Renal pelvis (tissue), 4 donors: ENCODE measurements around the gene TMEM244. TPM values are rescaled to one million over a fixed set of nuclear protein-coding genes. Genes with fewer than 3 reads are reported as not detected.
"Not testable (repeated sequence)": the region's sequence is repeated elsewhere in the genome, so short reads cannot be mapped to it uniquely, and the experiment has no call there.

ENCODE experiments used
- DNase-seq: peaks from one replicate; pipeline ENCODE4 v3.0.0-alpha.2; 2013
- polyA plus RNA-seq, 3 donors: library from polyadenylated mRNA; unstranded; fragments of 120-200 nt; gene quantifications; one replicate each; pipeline ENCODE4 v1.2.1, GENCODE V29; 2013; ENCODE audit not compliant: insufficient read length in 3 of 3

The TMEM244 gene
- polyA plus RNA-seq, 3 donors: not detected

GRCh38 chr6:129812145-129812777 is 48.9 kb downstream of the TMEM244 start:
- no peak for DNase-seq

- DNase-seq: not testable (repeated sequence)
These were observed 54.0 kb downstream of the TMEM244 start for GRCh38 chr6:129807141-129807540.

- not testable (repeated sequence) for DNase-seq
These were observed 58.2 kb downstream of the TMEM244 start for GRCh38 chr6:129802920-129803319.

DNA sequence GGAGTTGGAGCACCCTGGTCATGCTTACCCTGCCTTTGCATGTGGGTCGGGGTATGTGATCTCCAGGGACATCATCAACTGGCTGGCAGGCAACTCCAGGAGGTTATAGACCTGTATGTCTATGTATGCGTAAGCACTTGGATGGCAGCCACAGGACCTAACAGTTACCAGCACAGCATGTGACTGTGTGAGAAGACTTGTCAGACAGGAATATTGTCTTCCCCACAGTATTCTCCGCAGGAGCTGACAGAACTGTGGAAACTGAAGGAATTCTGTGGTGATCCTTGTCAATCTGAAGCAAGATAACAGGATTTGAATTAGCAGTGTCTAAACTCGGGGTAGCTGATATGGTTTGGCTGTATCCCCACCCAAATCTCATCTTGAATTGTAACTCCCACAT is 59.2 kb downstream of the TMEM244 start:
- no peak for DNase-seq

- no peak for DNase-seq
These were observed 65.9 kb downstream of the TMEM244 start for GRCh38 chr6:129795261-129795660.

GRCh38 chr6:129793447-129793846 is 67.7 kb downstream of the TMEM244 start:
- DNase-seq: no peak

GRCh38 chr6:129792049-129792448 is 69.1 kb downstream of the TMEM244 start:
- no peak for DNase-seq

GRCh38 chr6:129790785-129791184 is 70.3 kb downstream of the TMEM244 start:
- DNase-seq: no peak

DNA sequence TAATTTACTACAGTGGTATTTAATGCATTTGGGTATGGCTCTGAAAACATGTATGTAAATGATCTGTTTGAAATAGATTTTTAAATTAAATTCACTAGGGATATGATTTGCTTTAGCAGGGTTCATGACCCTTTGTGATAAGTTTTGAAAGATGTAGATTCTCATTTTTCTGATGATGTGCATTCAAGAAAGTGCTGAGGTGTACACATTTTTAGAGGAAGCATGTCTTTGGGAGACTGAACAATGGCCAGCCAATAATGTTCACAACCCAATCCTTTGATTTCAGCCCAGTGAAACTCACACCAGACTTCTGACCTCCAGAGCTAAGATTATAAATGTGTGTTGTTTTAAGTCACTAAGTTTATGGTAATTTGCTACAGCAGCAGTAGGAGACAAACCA is 71.1 kb downstream of the TMEM244 start:
- DNase-seq: no peak

DNA sequence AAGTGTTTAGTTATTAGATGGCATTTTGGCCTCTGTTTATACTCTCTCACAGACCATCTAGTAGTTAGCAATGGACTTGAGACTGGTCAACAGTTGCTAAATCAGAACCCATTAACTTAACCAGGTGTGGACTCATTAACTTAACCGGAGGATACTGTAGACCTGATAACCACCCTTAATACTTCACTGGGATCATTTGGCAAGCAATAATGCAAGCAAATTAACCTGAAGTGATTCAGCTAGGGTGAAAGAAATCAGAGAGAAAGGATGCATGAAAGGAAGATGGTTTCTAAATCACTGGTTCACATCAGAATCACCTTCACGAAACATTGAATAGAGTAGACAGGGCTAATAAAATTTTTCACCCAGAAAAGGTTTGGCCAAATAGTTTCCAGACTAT is 73.3 kb downstream of the TMEM244 start:
- DNase-seq: no peak

DNA sequence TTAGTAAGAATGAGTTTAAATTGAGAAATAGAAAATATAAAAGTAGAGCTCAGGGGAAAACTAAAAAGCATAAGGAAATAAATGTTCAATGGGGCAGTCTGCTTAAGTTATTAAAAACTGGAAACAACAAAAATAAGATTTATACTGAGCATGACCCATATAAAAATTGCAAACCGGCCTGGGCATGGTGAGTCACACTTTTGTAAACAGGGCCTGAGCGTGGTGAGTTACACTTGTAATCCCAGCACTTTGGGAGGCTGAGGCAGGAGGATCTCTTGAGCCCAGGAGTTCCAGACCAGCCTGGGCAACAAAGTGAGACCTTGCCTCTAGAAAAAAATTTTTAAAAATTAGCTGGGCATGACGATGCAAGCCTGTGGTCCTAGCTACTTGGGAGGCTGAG is 74.6 kb downstream of the TMEM244 start:
- no peak for DNase-seq

GRCh38 chr6:129785756-129786135 is 75.4 kb downstream of the TMEM244 start:
- DNase-seq: no peak

- DNase-seq: no peak
These were observed 75.9 kb downstream of the TMEM244 start for GRCh38 chr6:129785047-129785755.

Other genes starting within 250 kb of the TMEM244 start
- gene ARHGAP18, start 151.1 kb downstream of the TMEM244 start, polyA plus RNA-seq: 10 to 100 TPM; 31.9 to 40.5 (median 35.3) TPM
- 10 to 100 TPM; 17.3 to 24.1 (median 21.0) TPM for gene L3MBTL3, start 157.3 kb upstream of the TMEM244 start, polyA plus RNA-seq